GM18858 (cell line): ENCODE results near the gene ARMC7.
"Not testable (repeated sequence)": the region's sequence is repeated elsewhere in the genome, so short reads cannot be mapped to it uniquely, and the experiment has no call there.

Source experiments
- ATAC-seq: cut with Tn5 transposase; IDR thresholded peaks from one replicate; pipeline ENCODE4 v1.9.1; 2021; ENCODE audit not compliant: unreplicated experiment

Gene ARMC7

DNA sequence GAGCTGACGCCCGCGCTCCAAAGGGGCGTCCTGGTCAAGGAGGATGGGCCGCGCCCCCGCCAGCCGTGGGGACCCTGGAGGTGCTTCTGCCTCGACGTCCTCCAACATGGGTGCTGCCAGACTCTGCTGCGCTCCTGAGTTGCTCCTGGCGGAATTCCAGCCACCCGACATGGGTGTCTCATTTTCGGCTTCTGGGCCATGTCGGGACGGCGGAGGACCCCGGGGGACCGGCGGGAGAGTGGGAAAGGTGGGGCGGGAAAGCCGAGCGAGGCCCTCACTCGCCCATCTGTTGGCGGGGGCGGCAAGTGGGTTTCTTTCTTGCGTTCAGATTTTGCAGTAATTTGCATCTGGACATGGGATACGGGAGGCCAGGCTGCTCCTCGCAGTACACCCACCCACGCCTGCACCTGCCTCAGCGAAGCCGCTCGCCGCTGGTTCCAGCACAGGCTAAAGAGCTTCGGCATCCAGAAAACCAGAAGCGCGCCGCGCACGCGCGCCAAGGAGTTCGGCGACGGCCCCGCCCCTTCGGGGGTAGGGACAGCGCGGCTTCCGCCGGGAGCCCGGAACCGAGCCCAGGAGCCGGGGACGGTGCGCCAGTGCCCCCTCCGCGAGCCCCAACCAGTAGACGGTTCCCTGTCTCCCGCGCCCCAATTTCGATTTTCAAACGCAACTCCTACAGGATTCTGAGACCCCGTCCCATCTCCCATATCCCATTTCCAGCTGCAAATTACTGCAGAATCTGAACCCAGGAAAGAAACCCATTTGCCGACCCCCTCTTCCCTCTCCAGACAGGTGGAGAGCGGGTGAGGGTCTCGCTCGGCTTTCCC lies at the start of gene ARMC7:
Gene ARMC7, plus strand, starts transcription at position 563 of the 827 bp plus-strand sequence. CDS start 320 bp downstream, outside the sequence.
- peak; percentile 39 for ATAC-seq

DNA sequence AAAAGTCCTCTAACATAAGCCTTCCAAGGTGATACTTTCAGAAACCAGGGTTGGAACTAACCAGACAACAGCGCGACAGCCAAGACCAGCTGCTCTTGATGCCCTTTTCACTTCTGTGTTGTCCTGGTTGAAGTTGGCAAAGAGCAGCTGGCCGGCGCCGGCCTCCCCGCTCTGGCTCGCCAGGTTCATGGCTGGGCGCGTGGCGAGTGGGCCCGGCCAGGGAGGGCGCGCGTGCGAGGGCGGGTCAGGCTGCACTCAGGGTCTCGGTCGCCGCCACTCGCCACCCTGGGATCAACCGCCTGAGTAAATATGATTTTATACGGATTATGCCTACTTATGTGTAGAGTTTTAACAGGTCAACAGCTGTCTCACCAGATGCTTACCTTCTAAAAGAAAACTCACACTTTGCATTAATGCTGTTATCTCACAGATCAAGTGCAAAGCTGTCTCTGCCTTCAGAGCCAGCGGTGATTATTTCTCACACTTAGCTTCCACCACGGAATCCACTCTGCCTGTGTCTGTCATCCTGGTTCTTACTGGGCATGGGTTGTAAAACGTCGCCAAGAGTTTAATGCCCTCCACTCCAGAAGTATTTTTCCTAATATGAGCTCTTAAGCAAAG lies 49.2 kb upstream of the ARMC7 start:
- ATAC-seq: no peak

DNA sequence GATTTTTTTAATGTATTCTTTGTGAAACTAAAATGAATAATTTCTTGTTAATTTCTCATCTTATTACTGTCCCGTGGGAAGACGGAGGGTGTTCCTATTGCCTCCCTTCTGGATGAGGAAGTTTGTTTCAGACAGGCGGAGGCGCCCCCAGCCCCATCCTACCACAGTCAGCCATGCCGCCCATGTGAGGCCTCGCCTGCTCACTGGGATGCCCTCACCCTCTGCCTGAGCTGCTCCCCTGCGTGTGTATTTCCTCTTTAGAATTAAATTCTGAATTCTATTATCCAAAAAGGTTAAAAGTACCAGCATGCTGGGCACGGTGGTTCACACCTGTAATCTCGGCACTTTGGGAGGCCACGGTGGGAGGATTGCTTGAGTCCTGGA lies 48.7 kb upstream of the ARMC7 start:
- no peak for ATAC-seq

DNA sequence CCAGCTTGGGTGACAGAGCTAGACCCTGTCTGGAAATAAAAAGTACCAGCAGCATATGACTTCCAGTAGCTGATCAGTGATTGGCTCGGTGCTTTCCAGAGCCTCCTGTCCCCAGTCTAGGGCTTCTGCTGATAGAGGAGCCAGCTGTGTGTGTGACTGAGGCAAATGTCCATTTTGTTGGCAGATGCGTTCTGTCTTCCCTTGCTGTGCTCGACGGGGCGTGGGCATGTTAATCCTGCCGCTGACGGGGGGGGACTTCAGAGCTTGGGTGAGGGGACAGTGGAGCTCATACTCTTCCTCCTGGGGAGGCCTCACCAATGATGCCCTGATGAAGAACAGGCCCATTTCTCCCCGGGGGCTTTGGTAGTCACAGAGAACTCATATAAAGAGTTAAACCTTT lies 48.2 kb upstream of the ARMC7 start:
- no peak for ATAC-seq

DNA sequence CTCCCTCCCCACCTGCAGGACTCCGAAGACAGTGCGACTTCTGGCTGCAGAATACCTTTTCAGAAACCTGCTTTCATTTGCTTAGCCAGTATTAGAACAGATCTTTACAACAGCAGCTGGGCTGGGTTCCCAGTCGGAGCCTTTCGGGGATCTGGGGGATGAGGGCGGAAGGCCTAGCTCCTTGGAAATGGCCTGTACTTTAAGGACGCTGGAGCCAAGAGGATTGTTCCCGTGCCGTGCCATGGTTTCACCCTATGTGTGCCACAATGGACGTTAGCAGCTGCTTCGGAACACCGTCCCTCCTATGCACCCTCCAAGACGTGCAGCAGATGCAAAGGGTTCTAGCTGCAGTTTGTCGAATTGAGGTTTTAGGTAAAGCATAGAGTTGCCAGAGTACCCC lies 46.6 kb upstream of the ARMC7 start:
- no peak for ATAC-seq

DNA sequence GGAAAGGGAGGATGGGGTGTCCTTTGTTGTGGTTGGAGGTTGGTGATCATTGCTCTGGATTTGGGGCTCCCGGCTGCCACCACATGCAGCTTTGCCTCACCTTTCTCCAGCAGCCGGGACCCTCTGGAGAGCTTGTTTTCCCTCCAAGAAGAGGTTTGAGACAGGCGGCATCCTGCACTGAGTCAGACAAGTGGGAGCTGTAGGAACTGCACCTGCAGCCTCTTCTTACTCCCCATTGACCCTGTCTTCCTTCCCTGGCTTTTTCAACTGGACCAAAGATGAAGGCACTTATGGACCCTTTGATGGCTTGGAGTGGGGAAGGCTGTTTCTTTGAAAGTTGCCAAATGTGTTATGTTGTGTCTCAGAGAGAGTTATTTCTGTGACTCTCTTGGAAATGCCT lies 46.1 kb upstream of the ARMC7 start:
- no peak for ATAC-seq

DNA sequence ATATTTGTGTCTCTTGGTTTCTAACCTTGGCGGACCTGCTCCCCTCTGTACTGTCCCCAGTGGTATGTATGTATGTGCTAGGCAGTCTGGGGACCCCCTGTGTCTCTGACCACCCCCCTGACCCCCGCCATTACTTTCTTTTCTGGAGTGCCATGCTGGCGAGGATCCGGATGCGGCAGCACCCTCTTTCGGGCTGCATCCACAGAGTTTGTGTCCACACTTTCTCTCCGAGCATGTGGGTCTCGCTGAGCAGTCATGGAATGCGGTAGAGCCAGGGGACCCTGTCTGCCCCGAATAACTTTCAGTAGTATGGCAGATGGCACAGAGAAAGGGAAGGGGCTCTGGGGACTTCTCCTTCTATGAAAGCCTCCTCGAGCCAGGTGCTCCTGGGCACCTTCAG lies 45.7 kb upstream of the ARMC7 start:
- ATAC-seq: no peak

DNA sequence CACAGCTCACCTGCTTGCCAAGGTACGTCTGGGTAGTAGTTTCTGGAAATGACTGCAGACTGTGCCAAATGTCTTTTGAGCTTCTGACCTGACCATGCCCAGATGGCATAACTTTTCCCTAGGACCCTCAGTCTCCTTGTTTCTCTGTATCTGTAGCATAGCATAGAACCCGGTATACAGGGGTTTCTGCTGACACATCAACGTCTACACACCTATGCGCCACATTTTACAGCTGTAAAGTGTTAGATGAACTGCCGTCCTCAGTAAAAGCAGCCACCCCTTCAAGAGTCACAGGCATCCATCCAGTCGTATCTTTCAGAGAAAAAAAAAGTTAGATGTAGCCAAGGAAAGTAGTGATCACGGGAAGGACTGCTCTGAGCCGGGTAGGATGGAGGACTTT lies 45.3 kb upstream of the ARMC7 start:
- no peak for ATAC-seq

DNA sequence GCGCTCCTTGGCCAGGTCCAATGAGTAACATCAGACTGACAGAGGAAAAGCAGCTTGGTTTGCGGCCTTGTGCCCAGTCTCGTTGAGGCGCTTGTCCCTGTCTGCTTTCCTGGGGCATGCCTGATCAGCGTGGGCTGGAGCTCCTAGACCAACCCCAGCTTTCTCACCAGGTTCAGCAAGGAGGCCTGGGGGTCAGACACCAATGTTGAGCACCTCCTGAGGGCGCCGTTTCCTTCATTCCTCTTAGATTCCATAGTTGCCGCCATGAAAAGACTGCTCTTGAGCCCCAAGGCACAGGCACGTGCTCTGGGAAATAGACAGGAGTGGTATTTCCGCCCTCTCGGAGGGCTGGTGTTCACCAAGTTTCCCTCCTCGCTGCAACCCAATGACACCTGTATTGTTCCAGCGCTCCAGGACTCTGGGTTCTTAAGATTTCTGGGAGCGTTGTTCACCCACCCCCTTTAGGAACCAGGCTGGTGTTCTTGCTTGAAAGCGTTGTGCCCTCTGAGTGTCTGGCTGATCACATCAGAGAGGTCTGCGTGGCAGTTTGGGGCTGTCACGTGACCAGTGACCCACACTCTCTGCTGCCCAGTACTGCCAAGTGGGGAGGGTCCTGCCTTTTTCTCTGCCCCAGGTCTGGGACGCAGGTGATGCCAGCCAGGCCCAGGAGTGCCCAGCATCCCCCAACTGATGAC lies 44.8 kb upstream of the ARMC7 start:
- no peak for ATAC-seq

DNA sequence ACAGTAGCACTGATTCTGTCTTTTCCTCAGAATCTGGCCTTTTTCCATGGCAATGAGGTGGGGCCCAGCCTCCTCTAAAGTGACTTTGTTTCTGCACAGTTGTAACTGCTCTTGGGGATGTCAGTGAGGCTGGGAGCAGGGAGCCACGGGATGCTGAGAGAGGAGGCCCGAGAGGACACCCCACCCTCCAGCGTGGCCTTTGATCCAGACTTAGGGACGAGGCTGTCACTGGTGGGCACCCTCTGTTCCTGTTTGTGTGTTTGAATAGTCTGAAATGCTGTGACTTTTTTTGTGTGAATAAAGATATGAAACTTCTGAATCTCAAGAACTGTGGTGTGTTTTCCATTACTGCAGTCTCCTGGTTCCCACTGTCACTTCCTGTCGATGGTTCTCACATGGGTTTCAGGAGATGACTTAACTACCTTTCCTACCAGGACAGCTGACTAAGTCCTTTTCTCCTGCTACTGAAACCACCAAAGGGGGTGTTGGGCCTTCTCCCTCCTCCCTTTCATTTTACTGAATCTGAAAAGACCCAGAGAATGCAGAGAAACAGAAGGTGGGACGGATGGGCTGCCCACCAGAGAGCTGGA lies 44.1 kb upstream of the ARMC7 start:
- no peak for ATAC-seq

DNA sequence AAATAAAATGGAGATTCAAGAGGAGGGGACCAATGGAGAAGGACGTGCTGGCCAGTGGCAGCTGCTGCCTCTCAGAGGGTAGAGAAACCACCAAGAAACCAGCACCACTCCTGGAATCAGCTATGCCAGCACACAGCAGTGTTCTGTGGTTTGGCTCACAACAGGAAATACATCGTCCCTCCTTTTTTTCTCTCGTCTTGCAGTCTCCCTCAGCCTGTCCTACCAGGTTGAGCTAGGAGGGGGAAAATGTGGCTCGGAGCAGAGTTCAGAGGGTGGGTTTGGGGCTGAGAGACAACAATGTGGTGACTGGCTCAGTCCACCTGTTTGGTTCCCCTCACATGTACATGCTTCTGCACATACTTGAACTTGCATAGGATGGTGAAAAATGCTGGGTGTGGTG lies 41.9 kb upstream of the ARMC7 start:
- ATAC-seq: no peak

DNA sequence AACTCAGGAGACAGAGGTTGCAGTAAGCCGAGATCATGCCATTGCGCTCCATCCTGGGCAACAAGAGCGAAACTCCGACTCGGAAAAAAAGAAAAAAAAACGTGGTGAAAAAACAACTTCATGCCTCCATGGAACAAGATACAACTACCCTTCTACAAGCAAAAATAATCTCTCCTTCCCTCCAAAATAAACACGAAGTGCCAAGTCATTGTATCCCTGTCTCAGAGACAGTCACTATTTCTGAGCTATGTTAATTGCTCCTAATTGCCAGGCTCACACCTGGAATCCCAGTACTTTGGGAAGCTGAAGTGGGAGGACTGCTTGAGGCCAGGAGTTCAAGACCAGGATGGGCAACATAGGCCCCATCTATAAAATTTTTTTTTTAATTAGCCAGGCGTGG lies 41.0 kb upstream of the ARMC7 start:
- no peak for ATAC-seq

DNA sequence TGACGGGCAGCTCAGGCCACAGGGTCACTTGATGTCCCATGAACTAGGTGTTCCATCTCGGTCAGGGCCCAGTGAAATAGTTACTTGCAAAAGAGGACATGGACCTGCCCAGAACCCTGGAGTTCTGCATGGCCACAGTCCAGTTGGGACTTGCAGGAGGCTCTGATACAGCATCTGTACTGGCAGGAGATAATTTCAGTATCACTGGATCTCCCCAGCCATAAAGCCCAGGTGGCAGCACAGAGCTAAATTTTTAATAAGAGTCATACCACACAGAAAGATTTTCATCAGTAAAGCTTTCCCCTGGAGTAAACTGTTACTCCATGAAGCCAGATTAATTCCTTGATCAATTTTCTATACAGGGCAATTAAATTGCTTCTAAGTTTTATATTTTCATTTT lies 40.0 kb upstream of the ARMC7 start:
- ATAC-seq: no peak

DNA sequence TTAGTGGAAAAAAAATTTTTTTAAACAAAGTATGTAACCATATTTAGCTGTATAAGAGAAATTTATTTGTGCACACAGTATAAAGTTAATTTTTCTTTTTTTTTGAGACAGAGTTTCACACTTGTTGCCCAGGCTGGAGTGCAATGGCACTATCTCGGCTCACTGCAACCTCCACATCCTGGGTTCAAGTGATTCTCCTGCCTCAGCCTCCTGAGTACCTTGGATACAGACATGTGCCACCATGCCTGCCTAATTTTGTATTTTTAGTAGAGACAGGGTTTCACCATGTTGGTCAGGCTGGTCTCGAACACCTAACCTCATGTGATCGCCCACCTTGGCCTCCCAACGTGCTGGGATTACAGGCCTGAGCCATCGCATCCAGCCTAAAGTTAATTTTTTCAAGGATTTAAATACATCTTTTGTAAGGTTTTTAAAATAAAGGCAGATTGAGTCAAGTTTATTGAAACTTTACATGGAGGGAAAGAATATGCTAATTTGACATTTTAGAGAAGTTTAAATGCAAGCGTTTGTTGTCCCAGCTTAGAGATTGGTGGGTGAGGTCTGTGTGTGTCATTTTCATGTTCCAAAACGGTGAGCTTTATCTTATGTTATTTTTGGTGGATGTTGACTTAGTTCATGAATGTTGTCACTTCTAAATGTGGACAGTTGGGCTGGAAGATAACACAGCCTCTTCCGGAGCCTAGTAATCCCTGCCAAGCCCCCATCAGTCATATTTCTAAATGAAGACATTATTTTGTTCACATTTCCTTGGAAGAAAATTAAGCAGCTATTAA lies 38.1 kb upstream of the ARMC7 start:
- not testable (repeated sequence) for ATAC-seq

DNA sequence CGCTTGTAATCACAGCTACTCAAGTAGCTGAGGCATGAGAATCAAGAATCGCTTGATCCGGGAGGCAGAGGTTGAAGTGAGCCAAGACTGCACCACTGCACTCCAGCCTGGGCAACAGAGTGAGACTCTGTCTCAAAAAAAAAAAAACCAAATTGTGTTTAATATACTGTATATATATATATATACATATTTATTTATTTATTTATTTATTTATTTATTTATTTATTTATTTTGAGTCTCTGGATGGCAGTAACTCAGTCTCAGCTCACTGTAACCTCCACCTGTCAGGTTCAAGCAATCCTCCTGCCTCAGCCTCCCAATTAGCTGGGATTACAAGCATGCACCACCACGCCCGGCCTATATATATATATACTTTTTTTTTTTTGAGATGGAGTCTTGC lies 36.9 kb upstream of the ARMC7 start:
- ATAC-seq: not testable (repeated sequence)

DNA sequence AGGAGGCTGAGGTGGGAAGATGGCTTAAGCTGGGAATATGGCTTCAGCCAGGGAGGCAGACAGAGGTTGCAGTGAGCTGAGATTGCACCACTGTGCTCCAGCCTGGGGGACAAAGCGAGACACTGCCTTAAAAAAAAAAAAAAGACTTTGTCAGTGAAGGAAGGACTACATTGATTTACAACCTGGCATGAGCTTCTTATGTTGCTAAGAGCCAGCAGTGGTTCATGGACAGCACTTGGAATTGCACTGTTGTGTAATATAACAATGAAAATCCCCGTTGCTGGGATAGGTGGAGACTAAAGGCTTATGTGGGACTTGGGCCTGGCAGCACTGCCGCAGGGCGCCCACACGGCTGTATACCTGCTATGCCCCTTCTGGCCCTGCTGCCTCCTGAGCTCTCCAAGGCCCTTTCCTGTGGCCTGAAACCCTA lies 36.1 kb upstream of the ARMC7 start:
- ATAC-seq: no peak

DNA sequence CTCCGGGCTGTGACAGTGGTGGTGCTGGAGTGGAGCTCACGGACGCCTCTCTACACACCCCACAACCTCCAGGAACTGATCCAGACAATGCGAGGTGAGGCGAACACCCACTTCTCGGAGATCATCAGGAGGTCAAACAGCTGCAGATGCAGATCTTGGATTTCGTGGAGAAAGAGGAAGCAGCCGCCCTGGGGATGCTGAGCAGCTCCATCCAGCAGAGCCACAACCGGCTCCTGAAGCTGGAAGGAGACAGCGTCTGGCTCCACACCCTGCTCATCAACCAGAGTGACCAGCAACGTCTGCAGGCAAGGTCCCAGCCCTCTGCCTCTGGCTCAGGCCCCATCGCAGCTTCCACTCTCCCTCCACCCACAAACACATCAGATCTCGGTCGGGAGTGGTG lies 35.2 kb upstream of the ARMC7 start:
- ATAC-seq: no peak

DNA sequence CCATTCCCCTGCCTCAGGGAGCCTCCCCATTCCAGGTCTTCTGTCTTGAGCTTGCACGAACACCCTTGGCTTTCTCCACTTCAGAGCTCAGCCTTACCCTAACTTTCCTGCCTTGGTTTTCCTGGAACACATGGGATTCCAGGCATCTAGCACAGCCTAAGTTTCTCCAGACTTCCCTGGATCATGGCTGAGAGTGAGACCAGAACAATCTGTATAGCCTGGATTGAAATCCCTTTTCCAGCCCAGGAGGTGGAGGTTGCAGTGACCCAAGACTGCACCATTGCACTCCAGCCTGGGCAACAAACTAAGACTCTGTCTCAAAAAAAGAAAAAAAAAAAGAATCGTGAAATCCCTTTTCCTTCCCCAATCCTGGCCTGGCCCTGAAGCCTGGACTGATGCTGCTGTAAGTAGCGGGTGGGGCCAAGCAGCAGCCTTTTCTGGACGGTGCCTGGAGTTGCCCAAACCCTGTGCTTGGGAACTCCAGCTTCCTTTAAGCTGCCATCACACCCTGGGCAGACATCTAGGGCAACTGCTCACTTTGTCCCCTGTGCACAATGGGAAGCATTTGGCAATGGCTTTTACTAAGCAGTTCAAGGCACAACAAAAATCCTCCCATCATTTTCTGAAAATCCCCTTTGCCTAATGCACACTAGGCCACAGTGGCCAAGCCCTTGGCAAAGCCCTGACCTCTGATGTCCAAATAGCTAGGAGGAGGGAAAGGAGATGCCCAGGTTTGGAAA lies 34.0 kb upstream of the ARMC7 start:
- no peak for ATAC-seq

DNA sequence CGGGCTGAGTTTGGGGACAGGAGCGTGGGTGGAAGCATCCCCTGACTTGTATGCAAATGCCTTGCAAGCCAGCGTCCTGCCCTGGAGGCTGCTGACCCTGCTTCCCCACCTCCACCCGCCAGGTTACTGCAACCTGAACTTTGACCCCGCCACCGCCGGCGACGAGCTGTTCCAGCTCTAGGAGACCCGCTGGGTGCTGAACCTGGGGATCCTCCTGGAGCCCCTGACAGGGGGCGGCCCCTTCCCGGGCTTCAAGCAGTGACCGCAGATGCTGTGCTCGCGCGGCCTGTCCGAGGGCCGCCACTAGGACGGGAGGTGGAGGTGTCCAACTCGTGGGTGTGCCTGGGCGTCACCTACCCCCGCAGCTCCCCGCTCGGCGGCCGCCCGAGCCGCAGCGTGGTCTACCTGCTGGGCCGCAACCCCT lies 32.7 kb upstream of the ARMC7 start:
- no peak for ATAC-seq
